GM19351 (cell line): Measurements from ENCODE around the gene KRTAP5-6.

Experiments
- ATAC-seq: cut with Tn5 transposase; IDR thresholded peaks from one replicate; pipeline ENCODE4 v1.9.1; 2021; ENCODE audit warnings: mild to moderate bottlenecking, moderate library complexity; ENCODE audit not compliant: unreplicated experiment

KRTAP5-6 gene

DNA sequence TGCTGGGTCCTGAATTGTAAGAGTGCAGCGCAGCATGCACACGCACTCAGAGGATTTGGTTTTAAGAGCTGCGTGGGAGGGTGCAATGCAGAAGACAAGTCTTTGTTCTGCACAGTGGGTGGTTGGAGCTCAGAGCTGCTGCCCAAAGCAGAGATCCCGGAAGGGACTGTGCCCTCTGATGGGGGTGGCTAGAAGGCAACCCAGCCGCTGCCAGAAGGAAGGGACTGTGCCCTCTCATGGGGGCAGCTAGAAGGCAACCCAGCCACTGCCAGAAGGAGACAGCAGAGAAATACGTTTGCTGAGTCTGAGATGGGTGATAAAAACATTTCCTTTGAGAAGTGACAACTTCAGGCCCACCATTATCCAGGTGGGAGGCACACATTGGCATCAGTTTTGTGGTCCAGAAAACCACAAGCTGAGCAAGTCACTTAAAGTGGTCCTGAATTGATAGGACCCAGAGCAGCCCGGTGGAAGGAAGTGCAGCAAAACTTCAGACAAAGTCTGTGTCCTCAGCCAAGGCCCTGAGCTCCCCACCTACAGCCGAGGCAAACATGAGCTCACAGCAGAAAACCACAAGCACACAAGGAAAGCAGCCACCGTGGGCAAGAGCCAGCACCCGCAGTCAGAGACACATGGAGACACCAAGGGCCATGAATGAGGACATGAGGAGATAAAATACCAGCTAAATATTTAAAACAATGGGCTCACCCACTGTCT, 4.3 kb downstream of the KRTAP5-6 start:
- no peak for ATAC-seq

DNA sequence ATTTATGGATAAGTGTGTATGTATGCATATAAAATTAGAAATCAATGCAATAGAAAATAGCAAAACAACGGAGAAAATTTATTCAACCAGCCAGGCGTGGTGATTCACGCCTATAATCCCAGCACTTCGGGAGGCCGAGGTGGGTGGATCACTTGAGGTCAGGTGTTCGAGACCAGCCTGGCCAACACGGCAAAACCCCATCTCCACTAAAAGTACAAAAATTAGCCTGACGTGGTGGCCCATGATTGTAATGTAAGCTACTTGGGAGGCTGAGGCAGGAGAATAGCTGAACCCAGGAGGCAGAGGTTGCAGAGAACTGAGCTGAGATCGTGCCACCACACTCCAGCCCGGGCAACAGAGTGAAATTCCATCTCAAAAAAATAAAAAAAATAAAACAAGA, 5.5 kb downstream of the KRTAP5-6 start:
- ATAC-seq: no peak

DNA sequence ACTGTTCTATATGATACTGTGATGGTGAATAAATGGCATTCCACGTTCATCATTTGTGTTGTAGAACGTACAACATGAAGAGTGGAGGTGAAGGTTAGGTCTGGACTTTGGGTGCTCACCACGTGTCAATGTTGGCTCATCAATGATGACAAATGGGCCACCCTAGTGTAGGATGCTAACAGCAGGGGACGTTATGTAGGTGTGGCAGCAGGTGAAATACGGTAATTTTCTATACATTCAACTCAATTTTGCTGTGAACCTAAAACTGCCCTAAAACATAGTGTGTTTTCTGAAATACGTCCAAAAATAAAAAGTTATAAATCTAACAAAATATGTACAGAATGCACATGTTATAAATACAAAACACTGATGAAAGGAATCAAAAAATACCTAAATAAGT, 6.2 kb downstream of the KRTAP5-6 start:
- no peak for ATAC-seq

DNA sequence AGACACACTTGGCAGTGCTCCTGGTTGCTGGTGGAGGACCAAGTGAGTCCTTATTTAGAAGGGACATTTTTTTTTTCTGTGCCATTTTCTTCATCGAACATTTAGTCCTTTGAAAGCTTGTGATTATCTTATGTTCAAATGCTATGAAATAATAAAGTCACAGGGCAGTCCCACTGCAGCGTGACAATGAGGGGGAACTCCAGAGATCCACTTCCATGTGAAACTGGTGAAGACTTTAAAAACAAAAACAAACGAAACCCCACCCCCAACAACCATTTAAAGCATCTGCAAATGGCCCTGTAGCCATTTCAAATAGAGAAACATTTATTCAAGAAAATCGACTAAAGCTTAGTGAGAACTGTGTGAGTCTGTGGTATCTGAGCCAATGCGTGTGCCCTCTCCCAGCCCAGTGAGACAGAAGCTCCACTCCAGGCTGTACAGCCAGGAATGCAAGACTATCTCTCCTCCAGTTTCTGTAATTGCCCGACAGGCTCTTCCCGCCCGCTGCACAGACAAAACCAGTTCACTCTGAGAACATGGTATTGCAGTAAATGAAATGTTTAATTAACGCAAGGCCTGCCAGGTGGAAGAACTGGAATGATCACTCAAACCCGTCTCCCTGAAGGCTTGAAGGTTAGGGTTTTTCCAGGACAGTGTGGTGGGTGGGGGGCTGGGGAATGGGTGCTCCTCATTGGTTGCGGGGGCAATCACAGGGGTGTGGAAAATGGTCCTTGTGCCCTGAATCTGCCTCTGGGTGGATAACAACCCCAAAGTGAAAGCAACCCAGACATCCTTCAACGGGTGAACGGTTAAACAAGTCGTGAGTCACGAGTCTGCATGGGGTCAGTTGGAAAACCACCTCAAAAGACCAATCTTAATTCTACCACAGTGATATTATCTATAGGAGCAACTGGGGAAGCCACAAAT, 8.4 kb downstream of the KRTAP5-6 start:
- ATAC-seq: no peak

DNA sequence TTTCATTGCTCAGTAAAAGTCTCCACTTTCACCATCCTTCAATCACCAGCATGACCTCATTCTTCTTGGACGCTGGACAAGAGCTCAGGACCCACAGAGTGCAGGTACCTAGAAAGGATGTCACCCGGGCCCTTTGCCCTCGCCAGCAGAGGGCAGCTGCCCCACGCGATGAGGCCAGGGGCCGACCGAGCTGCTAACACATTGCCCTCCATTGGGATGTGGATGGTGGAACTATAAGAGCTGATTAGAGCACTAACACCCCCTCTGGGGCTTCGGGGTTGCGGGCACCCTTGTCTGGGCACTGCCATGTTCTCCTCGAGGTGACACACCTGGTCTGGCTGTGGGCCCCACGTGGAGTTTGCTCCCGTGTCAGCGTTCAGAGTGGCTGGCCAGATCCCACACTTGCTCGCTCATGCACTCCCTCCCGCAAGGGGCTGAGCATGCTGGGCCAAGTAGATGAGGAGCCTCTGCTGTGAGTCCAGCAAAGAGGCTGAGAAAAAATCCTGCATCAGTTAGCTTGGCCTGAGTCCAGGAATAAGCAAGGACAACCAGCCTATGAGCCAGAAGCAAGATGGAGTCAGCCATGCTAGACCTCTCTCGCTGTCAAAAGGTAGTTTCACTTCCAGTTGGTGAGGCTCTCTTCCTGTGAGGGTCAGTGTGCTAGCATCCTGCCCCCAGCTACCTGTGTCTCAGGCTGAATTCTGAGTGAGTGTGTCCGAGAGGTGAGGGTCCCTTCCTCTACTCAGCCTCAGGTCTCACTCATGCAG, 9.8 kb downstream of the KRTAP5-6 start:
- no peak for ATAC-seq

DNA sequence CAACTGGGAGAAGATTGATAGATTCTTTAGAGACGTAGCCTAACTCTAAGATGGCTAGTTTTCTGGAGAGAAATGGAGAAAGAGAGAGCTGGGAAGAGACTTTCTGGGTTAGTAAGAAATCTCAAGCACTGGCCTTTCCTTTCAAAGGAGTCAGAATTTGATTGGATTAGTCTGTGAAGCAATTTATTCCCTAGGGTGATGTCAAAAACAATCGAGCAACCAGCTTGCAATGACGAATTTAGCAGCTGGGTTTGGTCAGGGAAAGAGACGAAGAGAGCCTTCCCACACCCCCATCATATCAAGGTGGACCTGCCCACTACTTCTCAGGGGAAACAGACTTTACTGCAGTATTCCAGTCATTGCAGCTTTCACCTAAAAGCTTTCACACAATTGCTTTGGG, 10.8 kb downstream of the KRTAP5-6 start:
- ATAC-seq: no peak

DNA sequence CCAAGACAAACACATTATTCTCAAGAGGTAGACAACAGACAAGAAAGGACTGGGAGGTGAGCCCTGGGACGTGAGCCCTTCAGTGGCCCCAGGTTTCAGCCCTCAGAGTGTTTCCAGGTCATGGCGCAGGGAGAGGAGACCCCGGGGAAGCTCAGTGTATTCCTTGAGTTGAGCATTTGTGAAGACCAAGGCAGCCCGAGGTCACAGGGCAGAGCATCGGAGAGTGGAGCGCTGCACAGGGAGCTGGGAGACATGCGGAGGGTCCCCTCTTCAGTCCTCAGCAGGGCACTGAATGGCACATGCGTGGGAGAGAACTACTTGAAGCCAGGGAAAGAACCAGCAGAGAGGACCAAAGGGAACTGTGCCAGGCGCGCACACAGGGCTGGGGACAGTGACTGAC, 11.7 kb downstream of the KRTAP5-6 start:
- ATAC-seq: no peak

DNA sequence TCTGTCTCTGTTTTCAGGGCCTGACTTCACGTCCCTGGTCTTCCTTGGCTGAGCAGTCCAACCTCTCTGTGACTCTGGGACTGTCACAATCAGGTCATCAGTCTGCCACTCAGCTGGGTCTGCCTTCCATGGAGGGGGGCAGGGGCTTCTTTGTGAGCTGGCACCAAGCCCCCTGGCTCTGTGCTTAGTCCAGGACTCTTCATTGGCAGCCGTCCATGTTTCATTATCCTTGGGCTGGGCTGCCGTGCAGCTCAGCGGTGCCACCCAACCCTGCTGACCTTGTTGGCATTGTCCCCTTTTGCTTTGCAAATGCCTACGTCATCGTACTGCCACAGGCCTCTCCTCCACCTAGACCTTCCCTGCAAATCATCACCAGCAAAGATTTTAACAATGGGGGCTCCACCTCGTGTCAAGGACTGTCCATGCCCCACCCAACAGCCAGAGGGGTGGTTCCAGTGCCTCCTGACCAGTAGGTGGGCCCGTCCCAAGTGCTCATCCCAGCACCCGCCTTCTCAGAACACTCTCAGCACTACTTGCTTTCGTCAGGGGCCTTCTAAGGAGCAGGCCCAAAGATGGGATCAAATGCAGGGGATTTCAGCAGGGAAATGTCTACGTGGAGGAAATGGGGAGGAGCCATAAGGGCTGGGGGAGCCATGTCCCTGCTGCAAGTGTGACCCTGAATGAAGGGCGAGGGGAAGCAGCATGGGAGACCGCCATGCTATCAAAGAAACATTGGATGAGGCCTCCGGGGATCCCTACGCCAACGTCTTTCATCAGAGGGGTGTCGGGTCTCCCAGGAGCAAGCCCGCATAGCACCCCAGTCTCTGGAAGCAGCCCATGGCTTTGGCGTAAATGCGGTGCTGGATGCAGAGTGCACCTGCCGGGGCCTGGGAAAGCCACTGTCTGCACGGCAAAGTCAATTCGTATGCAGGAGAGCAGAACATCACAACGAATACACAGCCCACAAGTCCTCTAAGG, 18.2 kb downstream of the KRTAP5-6 start:
- ATAC-seq: no peak

DNA sequence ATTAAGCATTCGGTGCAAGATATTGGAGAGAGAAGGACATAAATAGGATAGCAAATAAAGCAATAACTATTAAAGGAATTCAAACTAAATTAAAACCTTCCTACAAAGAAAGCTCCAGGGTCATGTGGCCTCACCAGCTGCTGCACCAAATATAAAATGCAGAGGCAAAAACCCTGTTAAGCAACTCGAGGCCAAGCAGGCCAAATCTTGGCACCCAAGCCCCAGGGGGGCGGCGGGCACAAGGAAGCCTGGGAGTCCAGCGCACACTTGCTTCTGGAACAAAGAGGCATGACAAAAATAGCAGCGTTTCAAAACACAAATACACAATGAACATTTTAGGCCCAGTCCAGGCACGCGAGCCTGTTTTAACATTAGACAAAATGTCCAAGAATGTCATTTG, 20.8 kb downstream of the KRTAP5-6 start:
- ATAC-seq: no peak

DNA sequence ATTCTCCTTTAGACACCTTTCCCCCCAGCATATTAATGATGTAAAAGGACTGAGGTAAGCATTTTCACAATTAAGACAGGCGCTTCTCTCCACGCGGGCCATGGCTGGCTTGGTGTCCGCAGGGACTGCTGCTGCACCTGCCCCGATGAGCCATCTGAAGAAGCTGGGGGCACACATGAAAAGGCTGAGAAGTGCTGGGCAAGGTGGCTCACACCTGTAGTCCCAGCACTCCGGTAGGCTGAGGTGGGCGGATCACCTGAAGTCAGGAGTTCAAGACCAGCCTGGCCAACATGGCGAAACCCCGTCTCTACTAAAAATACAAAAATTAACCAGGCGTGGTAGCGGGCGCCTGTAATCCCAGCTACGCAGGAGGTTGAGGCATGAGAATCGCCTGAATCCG, 21.3 kb downstream of the KRTAP5-6 start:
- no peak for ATAC-seq

DNA sequence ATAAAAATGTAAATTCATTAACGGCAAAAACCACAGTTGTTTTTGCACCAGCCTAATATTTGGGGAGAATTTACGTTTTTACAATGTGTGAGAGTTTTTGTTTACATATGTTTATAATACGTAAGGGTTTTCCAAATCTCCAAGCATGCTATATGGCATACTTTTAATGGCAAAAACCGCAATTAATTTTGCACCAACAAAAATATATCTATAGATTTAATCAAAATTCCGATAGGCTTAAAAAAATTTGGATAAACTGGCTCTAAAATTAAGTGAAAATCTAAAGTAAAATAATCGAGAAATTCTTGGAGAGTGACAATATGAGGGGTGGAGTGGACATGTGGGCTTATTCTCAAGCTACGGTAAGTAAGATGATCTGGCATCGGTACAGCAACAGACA, 22.8 kb downstream of the KRTAP5-6 start:
- ATAC-seq: no peak

DNA sequence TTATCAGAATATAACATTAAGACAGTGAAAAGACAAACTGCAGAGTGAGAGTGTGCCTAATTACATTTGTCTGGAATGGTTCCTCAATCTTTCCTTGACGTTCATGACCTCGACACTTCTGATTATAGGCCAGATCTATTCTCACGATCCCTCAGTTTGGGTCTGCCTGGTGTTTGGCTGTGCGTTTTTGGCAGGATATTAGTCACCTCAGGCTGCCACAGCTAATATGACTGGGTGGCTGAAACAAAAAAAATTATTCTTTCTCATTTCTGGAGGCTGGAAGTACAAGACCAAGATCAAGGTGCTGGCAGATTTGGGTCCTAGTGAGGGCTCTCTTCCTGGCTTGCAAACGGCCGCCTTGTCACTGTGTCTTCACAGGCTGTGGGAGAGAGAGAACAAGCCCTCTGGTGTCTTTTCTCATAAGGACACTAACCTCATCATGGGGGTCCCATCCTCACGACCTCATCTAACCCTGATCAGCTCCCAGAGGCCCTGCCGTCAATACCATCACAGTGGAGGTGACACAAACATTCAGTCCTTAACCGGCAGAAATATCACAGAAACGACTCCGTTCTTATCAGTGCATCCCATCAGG, 30.2 kb downstream of the KRTAP5-6 start:
- ATAC-seq: no peak

DNA sequence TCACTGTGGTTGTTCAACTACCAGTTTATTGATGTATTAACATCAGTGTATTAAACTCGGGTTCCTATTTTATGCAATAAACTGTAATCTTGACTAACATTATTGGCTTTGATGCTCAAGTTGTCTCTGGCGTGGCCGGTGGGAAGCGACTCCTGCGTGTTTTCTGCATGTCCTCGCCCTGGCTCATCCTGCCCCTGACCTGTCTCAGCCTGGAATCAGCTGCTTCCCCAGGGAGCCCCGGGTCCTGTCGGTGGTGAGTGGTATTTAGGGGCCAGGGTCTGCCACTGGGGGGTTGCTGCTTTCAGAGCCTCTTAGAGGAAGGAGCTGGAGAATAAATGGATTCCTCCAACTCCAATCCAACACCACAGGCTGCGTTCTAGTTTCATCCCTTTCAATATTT, 30.9 kb downstream of the KRTAP5-6 start:
- no peak for ATAC-seq

DNA sequence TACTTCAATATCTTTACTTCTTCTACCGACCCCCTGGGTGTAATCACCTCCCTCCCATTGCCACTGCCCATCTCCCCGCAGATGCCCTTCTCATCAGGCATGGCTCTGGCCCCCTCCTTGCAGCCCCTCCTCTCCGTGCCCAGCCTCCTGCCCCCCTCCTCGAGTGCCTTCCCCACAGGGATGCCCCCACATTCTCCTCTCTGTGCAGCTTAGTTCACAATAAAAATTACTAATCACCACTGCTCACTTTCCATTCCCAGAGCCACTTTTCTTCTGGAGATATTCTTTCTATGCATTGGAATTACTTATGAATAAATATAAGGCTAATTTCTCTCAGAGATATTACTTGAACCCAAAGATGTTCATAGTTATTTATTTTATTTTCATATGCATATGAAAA, 31.3 kb downstream of the KRTAP5-6 start:
- ATAC-seq: no peak

DNA sequence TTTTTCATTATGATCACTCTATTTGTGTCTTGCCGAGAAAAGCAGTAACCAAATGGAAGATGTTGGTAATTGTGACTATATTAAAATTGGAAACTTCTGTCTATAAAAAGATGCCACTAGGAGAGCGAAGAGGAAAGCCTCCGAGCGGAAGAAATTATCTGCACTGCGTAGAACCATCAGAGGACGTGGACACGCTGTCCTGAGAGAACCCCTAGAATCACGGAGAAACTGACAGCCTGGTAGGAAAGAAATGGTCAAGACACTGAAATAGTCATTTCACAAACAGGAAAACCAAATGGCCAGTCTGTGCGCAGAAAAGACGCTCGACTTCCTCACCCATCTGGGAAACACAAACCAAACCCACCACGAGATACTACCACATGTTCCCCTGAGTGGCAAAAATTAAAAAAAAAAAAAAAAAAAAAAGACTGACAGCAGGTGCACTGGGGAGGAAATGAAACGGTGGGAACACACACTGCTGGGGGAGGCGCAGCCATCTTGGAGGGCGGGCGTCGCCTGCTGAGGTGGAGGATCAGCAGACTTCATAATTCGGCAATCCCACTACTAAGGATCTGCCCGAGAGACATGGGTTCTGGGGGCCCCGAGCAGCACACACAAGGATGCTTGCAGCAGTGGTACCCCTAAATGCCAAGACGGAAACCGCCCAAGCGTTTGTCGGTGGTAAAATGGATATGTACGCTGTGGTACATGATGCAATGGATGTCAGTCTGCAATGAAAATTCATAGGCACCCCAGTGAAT, 32.1 kb downstream of the KRTAP5-6 start:
- ATAC-seq: no peak

DNA sequence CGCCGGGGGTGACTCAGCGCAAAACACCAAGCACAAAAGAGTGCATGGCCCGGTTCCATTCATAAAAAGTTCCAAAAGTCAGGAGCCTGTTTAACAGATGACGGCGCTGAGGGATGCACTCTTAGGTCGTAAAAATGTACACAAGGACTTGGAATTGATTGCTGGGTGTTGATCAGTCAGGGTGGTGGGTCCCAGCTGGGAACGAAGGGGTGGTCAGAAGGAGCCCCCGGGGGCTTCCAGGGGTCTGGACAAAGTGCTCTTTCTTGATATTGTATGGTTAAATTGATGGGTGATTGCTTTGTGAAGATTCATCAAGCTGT, 32.7 kb downstream of the KRTAP5-6 start:
- no peak for ATAC-seq

DNA sequence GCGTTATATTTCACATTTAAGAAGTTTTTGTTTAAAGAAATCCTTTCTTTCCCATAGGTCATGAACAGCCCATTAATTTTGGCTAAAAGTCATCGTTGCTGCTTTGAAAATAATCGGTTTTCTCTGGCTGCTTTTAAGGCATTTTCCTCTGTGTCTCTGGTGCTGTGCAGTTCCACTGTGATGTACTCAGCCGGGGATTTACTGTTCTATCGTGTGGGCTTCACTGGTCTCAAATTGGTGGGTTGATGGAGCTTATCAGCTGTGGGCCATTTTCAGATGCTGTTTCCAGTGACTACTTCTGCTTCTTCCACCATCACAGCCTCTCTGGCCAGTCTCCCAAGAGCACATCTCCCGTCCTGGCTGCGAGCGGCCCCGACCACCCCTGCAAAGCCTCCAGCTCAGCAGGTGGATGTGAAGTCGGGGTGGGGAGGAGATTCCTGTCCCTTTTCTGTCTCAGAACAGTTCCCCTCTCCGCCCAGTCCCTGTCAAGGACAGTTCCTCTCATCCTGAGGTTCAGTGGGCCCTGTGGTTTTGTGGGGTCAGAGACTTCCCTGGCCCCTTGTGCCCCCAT, 33.1 kb downstream of the KRTAP5-6 start:
- no peak for ATAC-seq

DNA sequence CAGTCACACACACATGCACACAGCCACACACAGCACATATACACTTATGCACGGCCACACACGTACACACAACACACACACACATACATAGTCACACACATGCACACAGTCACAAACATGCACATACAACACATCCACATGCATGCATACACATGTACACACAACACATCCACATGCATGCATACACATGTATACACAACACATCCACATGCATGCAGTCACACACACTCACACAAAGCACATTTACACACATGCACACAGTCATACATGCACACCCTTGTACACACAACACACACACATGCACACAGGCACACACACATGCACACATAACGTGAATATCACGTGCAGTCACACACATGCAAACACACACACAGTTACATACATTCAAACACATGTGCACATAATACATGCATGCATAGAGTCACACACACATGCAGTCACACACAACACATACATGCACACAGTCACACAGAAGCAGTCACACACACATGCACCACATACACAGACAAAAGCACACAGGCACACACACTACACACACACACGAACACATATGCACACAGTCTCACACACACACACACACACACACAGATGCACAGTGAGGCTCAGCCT, 34.6 kb downstream of the KRTAP5-6 start:
- ATAC-seq: no peak
